GM23248 (cell line): ENCODE data around the gene PTPRK. TPM values are rescaled to one million over a fixed set of nuclear protein-coding genes. Genes with fewer than 3 reads are reported as not detected.

ENCODE experiments used
- DNase-seq: peaks from one replicate; pipeline ENCODE4 v3.0.0-alpha.2; 2015
- H2AFZ ChIP-seq: fragments of 200-600 bp; sonication (generic); 2 replicates; pipeline ENCODE4 v1.6.1; 2016; ENCODE audit warnings: antibody characterized with exemption
- H3F3A ChIP-seq: fragments of 200-600 bp; sonication (generic); 2 replicates; pipeline ENCODE4 v1.6.1; 2016; ENCODE audit warnings: mild to moderate bottlenecking, antibody characterized with exemption, mixed run types; ENCODE audit not compliant: insufficient read depth
- H3K27ac ChIP-seq: fragments of 200-600 bp; sonication (generic); 2 replicates; pipeline ENCODE4 v1.5.1; 2016; ENCODE audit warnings: mild to moderate bottlenecking
- H3K27me3 ChIP-seq: fragments of 200-600 bp; sonication (generic); replicated peaks from 2 replicates; pipeline ENCODE4 v1.6.1; 2016; ENCODE audit warnings: mild to moderate bottlenecking; ENCODE audit not compliant: insufficient read depth
- H3K36me3 ChIP-seq: fragments of 200-600 bp; sonication (generic); 2 replicates; pipeline ENCODE4 v1.6.1; 2016; ENCODE audit warnings: low read depth, mild to moderate bottlenecking
- H3K4me1 ChIP-seq: fragments of 200-600 bp; sonication (generic); 2 replicates; pipeline ENCODE4 v1.6.1; 2016; ENCODE audit warnings: mild to moderate bottlenecking; ENCODE audit not compliant: insufficient read depth
- H3K4me2 ChIP-seq: fragments of 200-600 bp; sonication (generic); one replicate; pipeline ENCODE4 v1.6.1; 2016; ENCODE audit warnings: mild to moderate bottlenecking; ENCODE audit not compliant: unreplicated experiment
- H3K4me3 ChIP-seq: fragments of 200-600 bp; sonication (generic); 2 replicates; pipeline ENCODE4 v1.5.1; 2016; ENCODE audit warnings: mild to moderate bottlenecking
- H3K79me2 ChIP-seq: fragments of 200-600 bp; sonication (generic); 2 replicates; pipeline ENCODE4 v1.6.1; 2016; ENCODE audit warnings: mild to moderate bottlenecking; ENCODE audit not compliant: insufficient read depth
- H3K9ac ChIP-seq: fragments of 200-600 bp; sonication (generic); 2 replicates; pipeline ENCODE4 v1.6.1; 2016; ENCODE audit warnings: mild to moderate bottlenecking
- H3K9me2 ChIP-seq: fragments of 200-600 bp; sonication (generic); 2 replicates; pipeline ENCODE4 v1.6.1; 2016; ENCODE audit warnings: mixed run types, mild to moderate bottlenecking, moderate library complexity; ENCODE audit not compliant: insufficient read depth
- H3K9me3 ChIP-seq: fragments of 200-600 bp; sonication (generic); one replicate; pipeline ENCODE4 v1.6.1; 2017; ENCODE audit warnings: low read depth
- H4K20me1 ChIP-seq: fragments of 200-600 bp; sonication (generic); 2 replicates; pipeline ENCODE4 v1.6.0; 2016; ENCODE audit not compliant: insufficient read depth
- EZH2 ChIP-seq: fragments of 200-600 bp; sonication (generic); IDR thresholded peaks from 2 replicates; pipeline ENCODE4 v1.6.1; 2018; ENCODE audit warnings: antibody characterized with exemption, mild to moderate bottlenecking; ENCODE audit not compliant: insufficient read depth, poor library complexity, severe bottlenecking
- EZH2phosphoT487 ChIP-seq: fragments of 200-600 bp; sonication (generic); IDR thresholded peaks from 2 replicates; pipeline ENCODE4 v1.6.1; 2018; ENCODE audit warnings: antibody characterized with exemption, moderate library complexity, mild to moderate bottlenecking, low read depth; ENCODE audit not compliant: insufficient read depth
- WGBS, 2 experiments: methylation state at CpG; one replicate each; pipeline ENCODE4 v1.1.6; 2015 to 2017; ENCODE audit warnings: low lambda C conversion rate in 2 of 2, low coverage in 1 of 2; ENCODE audit errors: missing lambda C conversion rate in 2 of 2; 5-methylcytosine and 5-hydroxymethylcytosine counted together
- in situ Hi-C: fragments of 300-500 bp; cut with MboI; formaldehyde crosslinking; loops from 2 replicates; pipeline ENCODE4 v1.15.0; 2020
- polyA plus RNA-seq: library from polyadenylated mRNA; unstranded; fragments of >200 nt; fragmentation: Nextera tagmentation; extraction: Ambion mirVana; gene quantifications from 2 replicates; pipeline ENCODE4 v1.2.1, GENCODE V29; 2016
- total RNA-seq: library from RNA; depleted of rRNA; stranded (reverse); fragments of >200 nt; shearing (Covaris generic); gene quantifications from 2 replicates; pipeline ENCODE4 v1.2.3, GENCODE V29; 2014

PTPRK gene
- total and polyA plus RNA-seq, 2 experiments from 2014 or later: 22.3 to 34.5 TPM

DNA sequence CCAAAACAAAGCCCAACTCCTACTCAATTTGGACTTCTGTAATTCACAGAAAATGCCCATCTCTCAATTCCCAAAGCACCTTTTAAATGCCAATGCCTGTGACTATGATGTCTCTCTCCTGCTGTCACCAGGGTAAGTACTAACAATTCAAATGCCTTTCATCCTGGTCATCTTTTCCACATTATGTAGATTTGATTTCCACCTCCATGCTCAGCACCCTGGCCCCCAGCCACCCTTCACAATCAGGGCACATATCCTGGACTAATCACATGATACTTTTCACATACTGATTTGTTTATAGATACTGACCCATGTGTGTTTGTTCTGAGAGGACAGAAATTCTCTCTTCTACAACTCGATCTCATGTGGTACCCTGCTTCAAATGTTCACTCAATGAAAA, 236.3 kb downstream of the PTPRK start:
- no peaks in the 10 kb centered on the region for H3K9me3 ChIP-seq
- H3K27me3 ChIP-seq: no peaks in the 10 kb centered on the region
- H3K4me3 ChIP-seq: no peak overlapping the region
- in situ Hi-C loops: no loop called here
- H3K79me2 ChIP-seq: no peaks in the 10 kb centered on the region
- no peaks in the 10 kb centered on the region for H3K9me2 ChIP-seq
- TF ChIP-seq EZH2 (no peak), EZH2phosphoT487 (no peak)
- H2AFZ ChIP-seq: no peak overlapping the region
- H3K4me1 ChIP-seq: 0 out of 2 replicates have a peak, but pooled peaks cover 6% of the 10 kb centered on the region
- H3K36me3 ChIP-seq: no peaks in the 10 kb centered on the region
- peak; percentile 20 for DNase-seq
- H4K20me1 ChIP-seq: no peaks in the 10 kb centered on the region
- no peak overlapping the region for H3K27ac ChIP-seq
- WGBS, 2 experiments: 44 to 69% methylated on average over 1 of the region's 1 CpG
- H3K9ac ChIP-seq: no peak overlapping the region
- H3F3A ChIP-seq: 0 out of 2 replicates have a peak, but pooled peaks cover 8% of the 10 kb centered on the region
- no peak overlapping the region for H3K4me2 ChIP-seq

DNA sequence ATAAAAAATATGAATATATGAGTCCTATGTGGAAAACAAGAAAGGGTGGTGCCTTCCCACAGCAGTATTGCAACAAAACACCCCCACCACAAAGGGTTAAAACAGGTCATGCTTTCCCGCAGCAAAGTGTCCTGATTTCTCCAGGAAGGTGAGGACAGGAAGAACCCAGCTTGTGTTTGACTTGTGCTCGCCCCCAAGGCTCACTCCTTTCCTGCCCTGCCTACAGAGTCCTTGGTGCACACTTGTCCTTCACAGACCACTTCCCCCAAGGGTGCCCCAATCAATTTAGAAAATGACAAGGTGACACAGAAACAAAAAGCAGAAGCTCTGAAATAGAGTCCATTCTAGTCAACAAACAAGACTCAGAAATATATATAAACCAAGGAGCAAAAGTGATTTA, 237.4 kb downstream of the PTPRK start:
- in situ Hi-C loops: no loop called here
- Histone ChIP-seq H3K27ac (no peak overlapping the region), H3K4me3 (no peak overlapping the region), H2AFZ (no peak overlapping the region), H3K79me2 (no peaks in the 10 kb centered on the region), H3K4me2 (no peak overlapping the region), H3K36me3 (no peaks in the 10 kb centered on the region), H4K20me1 (no peaks in the 10 kb centered on the region), H3F3A (0 out of 2 replicates have a peak, but pooled peaks cover 8% of the 10 kb centered on the region), H3K27me3 (no peaks in the 10 kb centered on the region), H3K9me2 (no peaks in the 10 kb centered on the region), H3K4me1 (0 out of 2 replicates have a peak, but pooled peaks cover 6% of the 10 kb centered on the region), H3K9ac (no peak overlapping the region), H3K9me3 (no peaks in the 10 kb centered on the region)
- no peak for DNase-seq
- TF ChIP-seq EZH2phosphoT487: no peak
- TF ChIP-seq EZH2: no peak
- WGBS, 2 experiments: 94 to 100% methylated on average over 2 of the region's 2 CpGs

DNA sequence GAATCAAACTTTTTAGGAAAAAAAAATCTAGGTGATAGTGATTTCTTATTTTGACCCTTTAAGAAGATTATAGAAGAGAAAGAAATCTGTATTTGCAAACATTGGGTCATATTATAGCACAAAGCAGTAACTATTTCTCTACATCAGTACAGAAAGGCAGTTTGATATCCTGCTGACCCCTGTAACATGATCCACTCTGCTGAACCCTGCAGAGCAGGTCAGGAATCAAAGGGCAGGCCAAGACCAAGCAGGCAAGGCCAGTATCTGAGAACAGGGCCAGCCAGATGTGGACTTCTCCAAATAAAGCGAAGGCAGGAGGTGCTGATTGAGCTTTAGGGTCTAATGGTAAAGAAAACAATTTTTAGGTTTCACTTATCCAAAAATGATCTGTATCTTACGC, 239.4 kb downstream of the PTPRK start:
- no peak overlapping the region for H3K4me3 ChIP-seq

GRCh38 chr6:128280066-128280465, 240.3 kb downstream of the PTPRK start:
- peaks cover 16% of the 10 kb centered on the region; the same call in 1 of the 2 replicates for H3F3A ChIP-seq
- no peaks in the 10 kb centered on the region for H3K27me3 ChIP-seq
- peaks cover 22% of the 10 kb centered on the region for H3K4me1 ChIP-seq
- no peak overlapping the region for H3K9ac ChIP-seq
- no peak overlapping the region for H3K27ac ChIP-seq
- H4K20me1 ChIP-seq: no peaks in the 10 kb centered on the region
- no peaks in the 10 kb centered on the region for H3K36me3 ChIP-seq
- TF ChIP-seq EZH2phosphoT487 (no peak), EZH2 (no peak)
- in situ Hi-C loops: no loop called here
- H3K79me2 ChIP-seq: no peaks in the 10 kb centered on the region
- no peak overlapping the region for H2AFZ ChIP-seq
- H3K9me3 ChIP-seq: no peaks in the 10 kb centered on the region
- H3K4me3 ChIP-seq: no peak overlapping the region
- H3K9me2 ChIP-seq: no peaks in the 10 kb centered on the region; the same call in 1 of the 2 replicates
- no peak overlapping the region for H3K4me2 ChIP-seq
- DNase-seq: no peak
- 97 to 100% methylated on average over 1 of the region's 1 CpG for WGBS, 2 experiments

More for the DNA sequence above, 239.4 kb downstream of the PTPRK start:
- Histone ChIP-seq H3K4me2 (no peak overlapping the region), H3K4me1 (peaks cover 13% of the 10 kb centered on the region; the same call in 1 of the 2 replicates), H3K9me3 (no peaks in the 10 kb centered on the region), H3K27me3 (no peaks in the 10 kb centered on the region), H3K79me2 (no peaks in the 10 kb centered on the region), H4K20me1 (no peaks in the 10 kb centered on the region), H3F3A (peaks cover 8% of the 10 kb centered on the region; the same call in 1 of the 2 replicates), H3K9me2 (no peaks in the 10 kb centered on the region), H2AFZ (no peak overlapping the region), H3K9ac (no peak overlapping the region), H3K27ac (no peak overlapping the region), H3K36me3 (no peaks in the 10 kb centered on the region)
- DNase-seq: no peak
- TF ChIP-seq EZH2phosphoT487: no peak
- no peak for TF ChIP-seq EZH2
- in situ Hi-C loops: no loop called here
- WGBS, 2 experiments: 95 to 100% methylated on average over 2 of the region's 2 CpGs
